Smooth muscle cell (in vitro differentiated cells): ENCODE measurements around the gene SLC25A17. TPM values are rescaled to one million over a fixed set of nuclear protein-coding genes. Genes with fewer than 3 reads are reported as not detected.
A peak's percentile ranks its signal among the peaks of the same experiment; 100 is the strongest.

Source experiments
- DNase-seq: peaks from one replicate; lab custom pipeline; 2025; ENCODE audit not compliant: unreplicated experiment; lab: John Stamatoyannopoulos, UW
- H2AFZ ChIP-seq: fragments of 200-600 bp; sonication (generic); 2 replicates; pipeline ENCODE4 v1.6.0; 2016; ENCODE audit warnings: antibody characterized with exemption, low read depth, mild to moderate bottlenecking
- H3F3A ChIP-seq: fragments of 200-600 bp; sonication (generic); 2 replicates; pipeline ENCODE4 v1.6.0; 2017; ENCODE audit warnings: antibody characterized with exemption, low read depth
- H3K27ac ChIP-seq: fragments of 200-600 bp; sonication (generic); 2 replicates; pipeline ENCODE4 v1.5.1; 2016; ENCODE audit warnings: low read depth, mild to moderate bottlenecking
- H3K27me3 ChIP-seq: fragments of 200-600 bp; sonication (generic); 2 replicates; pipeline ENCODE4 v1.6.1; 2016; ENCODE audit warnings: low read depth, mild to moderate bottlenecking
- H3K36me3 ChIP-seq: fragments of 200-600 bp; sonication (generic); 2 replicates; pipeline ENCODE4 v1.5.1; 2016; ENCODE audit warnings: low read depth
- H3K4me1 ChIP-seq: fragments of 200-600 bp; sonication (generic); 2 replicates; pipeline ENCODE4 v1.5.1; 2016; ENCODE audit warnings: low read depth
- H3K4me2 ChIP-seq: fragments of 200-600 bp; sonication (generic); 2 replicates; pipeline ENCODE4 v1.6.0; 2016; ENCODE audit warnings: mild to moderate bottlenecking
- H3K4me3 ChIP-seq: fragments of 200-600 bp; sonication (generic); 2 replicates; pipeline ENCODE4 v1.5.1; 2016; ENCODE audit warnings: mild to moderate bottlenecking
- H3K79me2 ChIP-seq: fragments of 200-600 bp; sonication (generic); 2 replicates; pipeline ENCODE4 v1.6.0; 2016; ENCODE audit warnings: low read depth, mild to moderate bottlenecking
- H3K9ac ChIP-seq: fragments of 200-600 bp; sonication (generic); 2 replicates; pipeline ENCODE4 v1.6.0; 2016; ENCODE audit warnings: low read depth
- H3K9me3 ChIP-seq: fragments of 200-600 bp; sonication (generic); replicated peaks from 2 replicates; pipeline ENCODE4 v1.5.1; 2016; ENCODE audit warnings: low read depth
- H4K20me1 ChIP-seq: fragments of 200-600 bp; sonication (generic); 2 replicates; pipeline ENCODE4 v1.6.0; 2016; ENCODE audit warnings: low read depth
- WGBS: methylation state at CpG from one replicate; pipeline ENCODE4 v1.1.7; 2016; ENCODE audit warnings: low lambda C conversion rate; 5-methylcytosine and 5-hydroxymethylcytosine counted together
- polyA plus RNA-seq: library from polyadenylated mRNA; unstranded; fragments of >200 nt; fragmentation: Nextera tagmentation; extraction: Ambion mirVana; gene quantifications from 2 replicates; pipeline ENCODE4 v1.2.1, GENCODE V29; 2016
- total RNA-seq: library from RNA; depleted of rRNA; stranded (reverse); fragments of >200 nt; gene quantifications from 2 replicates; pipeline ENCODE4 v1.2.3, GENCODE V29; 2014
- TF ChIP-seq, protein P1 (sequence below): fragments of 200-600 bp; sonication (generic); IDR thresholded peaks from 2 replicates; pipeline ENCODE4 v1.5.1; 2017; ENCODE audit warnings: borderline replicate concordance, mild to moderate bottlenecking, antibody characterized with exemption; ENCODE audit not compliant: insufficient read depth, poor library complexity, severe bottlenecking

The SLC25A17 gene
- total and polyA plus RNA-seq, 2 experiments from 2014 or later = 28.9 to 31.5 TPM

DNA sequence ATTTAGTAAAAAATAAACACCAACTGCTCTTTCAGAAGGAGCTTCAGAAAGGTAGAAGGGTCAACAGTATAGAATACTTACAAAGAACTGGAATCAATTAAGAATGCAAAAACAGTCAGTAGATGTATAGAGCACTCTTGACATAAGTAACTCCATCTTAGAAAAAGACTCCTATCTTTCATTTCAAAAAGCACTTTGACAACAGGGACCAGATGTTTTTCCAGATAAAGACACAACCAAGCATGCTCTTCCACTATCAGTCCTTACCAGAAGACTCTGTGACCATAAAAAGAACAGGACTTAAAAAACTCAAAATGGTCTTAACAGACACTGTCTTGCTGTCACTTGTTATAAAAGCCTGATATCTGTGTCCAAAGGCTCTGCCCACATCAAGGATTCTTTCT, 5.2 kb downstream of the SLC25A17 start:
- DNase-seq = no peak
- Histone ChIP-seq H2AFZ (no peak overlapping the region), H3K27ac (no peak overlapping the region), H3F3A (no peaks in the 10 kb centered on the region), H3K4me1 (peaks cover 11% of the 10 kb centered on the region), H3K36me3 (no peaks in the 10 kb centered on the region), H3K9ac (no peak overlapping the region), H3K9me3 (no peaks in the 10 kb centered on the region), H4K20me1 (peaks cover 9% of the 10 kb centered on the region), H3K4me2 (no peak overlapping the region), H3K27me3 (no peaks in the 10 kb centered on the region), H3K79me2 (peaks cover 97% of the 10 kb centered on the region), H3K4me3 (no peak overlapping the region)
- TF ChIP-seq, protein P1, sequence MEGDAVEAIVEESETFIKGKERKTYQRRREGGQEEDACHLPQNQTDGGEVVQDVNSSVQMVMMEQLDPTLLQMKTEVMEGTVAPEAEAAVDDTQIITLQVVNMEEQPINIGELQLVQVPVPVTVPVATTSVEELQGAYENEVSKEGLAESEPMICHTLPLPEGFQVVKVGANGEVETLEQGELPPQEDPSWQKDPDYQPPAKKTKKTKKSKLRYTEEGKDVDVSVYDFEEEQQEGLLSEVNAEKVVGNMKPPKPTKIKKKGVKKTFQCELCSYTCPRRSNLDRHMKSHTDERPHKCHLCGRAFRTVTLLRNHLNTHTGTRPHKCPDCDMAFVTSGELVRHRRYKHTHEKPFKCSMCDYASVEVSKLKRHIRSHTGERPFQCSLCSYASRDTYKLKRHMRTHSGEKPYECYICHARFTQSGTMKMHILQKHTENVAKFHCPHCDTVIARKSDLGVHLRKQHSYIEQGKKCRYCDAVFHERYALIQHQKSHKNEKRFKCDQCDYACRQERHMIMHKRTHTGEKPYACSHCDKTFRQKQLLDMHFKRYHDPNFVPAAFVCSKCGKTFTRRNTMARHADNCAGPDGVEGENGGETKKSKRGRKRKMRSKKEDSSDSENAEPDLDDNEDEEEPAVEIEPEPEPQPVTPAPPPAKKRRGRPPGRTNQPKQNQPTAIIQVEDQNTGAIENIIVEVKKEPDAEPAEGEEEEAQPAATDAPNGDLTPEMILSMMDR = no peak

DNA sequence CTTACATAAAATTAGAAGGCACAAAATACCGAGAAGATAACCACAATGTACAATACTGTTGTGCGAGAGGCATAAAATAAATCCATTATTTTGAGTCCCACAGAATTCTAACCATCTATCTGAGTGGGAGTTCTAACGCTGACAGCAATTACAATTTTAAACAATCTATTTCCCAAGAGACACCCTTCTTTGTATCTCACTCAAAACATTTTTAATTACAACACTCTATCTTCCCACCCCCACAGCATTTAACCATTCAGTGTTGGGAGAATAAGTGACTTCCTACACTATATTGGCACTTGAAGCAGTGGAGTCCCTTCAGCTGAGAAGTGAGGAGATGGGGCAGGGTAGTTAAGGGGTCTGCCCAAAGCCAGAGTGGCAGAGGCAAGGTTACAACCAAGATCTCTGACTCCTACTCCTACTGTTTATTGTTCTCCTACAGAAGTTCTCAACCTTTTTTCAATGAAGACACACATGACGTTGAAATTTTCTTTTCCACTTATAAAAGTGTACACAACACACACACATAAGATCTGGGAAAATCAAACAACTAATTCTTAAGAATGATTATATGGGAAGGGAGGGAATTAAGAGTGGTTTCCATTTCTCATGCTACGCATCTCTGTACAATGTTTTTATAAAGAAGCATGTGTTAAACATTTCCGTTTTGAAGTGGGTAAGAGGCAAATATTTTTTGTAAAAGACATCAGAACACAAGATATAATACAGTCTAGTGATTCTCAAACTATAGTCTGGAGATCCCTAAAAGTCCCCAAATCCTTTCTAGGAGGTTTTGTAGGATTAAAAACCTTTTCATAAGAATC, 10.9 kb downstream of the SLC25A17 start:
- no peaks in the 10 kb centered on the region for H3K4me1 ChIP-seq
- no peak overlapping the region for H3K9ac ChIP-seq
- TF ChIP-seq, protein P1 = no peak
- H3K27me3 ChIP-seq = no peaks in the 10 kb centered on the region
- H3K4me2 ChIP-seq = peak overlapping the region; percentile 32
- no peak for DNase-seq
- H3F3A ChIP-seq = no peaks in the 10 kb centered on the region
- H3K4me3 ChIP-seq = no peak overlapping the region
- H3K79me2 ChIP-seq = peaks cover 89% of the 10 kb centered on the region
- no peaks in the 10 kb centered on the region for H3K36me3 ChIP-seq
- no peaks in the 10 kb centered on the region for H3K9me3 ChIP-seq
- peak overlapping the region; percentile 53 for H3K27ac ChIP-seq
- 71% methylated on average over 6 of the region's 6 CpGs for WGBS
- H4K20me1 ChIP-seq = peaks cover 14% of the 10 kb centered on the region
- H2AFZ ChIP-seq = no peak overlapping the region

DNA sequence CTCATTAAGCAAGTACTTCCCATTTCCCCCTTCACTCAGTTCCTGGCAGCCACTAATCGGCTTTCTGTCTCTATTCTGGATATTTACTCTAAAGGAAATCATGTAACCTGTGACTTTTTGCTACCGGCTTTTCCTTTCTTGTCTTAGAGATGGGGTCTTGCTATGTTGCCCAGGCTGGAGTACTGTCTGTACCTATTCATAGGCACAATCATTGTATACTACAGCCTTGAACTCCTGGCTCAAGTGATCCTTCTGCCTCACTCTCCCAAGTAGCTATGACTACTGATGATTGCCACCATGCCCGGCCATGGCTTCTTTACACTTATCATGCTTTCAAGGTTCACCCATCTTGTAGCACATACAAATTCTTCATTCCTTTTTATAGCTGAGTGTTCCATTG, 12.4 kb downstream of the SLC25A17 start:
- H4K20me1 ChIP-seq = peaks cover 14% of the 10 kb centered on the region
- no peaks in the 10 kb centered on the region for H3K9me3 ChIP-seq
- DNase-seq = no peak
- H3K79me2 ChIP-seq = peaks cover 82% of the 10 kb centered on the region
- H3K27ac ChIP-seq = no peak overlapping the region
- 95% methylated on average over 3 of the region's 3 CpGs for WGBS
- no peak overlapping the region for H3K4me2 ChIP-seq
- H3K4me1 ChIP-seq = no peaks in the 10 kb centered on the region
- H3K4me3 ChIP-seq = no peak overlapping the region
- no peaks in the 10 kb centered on the region for H3F3A ChIP-seq
- H3K27me3 ChIP-seq = no peaks in the 10 kb centered on the region
- TF ChIP-seq, protein P1 = no peak
- H2AFZ ChIP-seq = no peak overlapping the region
- H3K36me3 ChIP-seq = no peaks in the 10 kb centered on the region
- H3K9ac ChIP-seq = no peak overlapping the region
